GM12878 (cell line): Measurements from ENCODE around the gene GREB1.

Experiments
- BHLHE40 ChIP-seq, 2 experiments: fragments of 450-650 bp in 1 of 2; IDR thresholded peaks; 2 replicates each; pipeline ENCODE4 v1.6.1; 2011 to 2017; ENCODE audit warnings: low read depth in 2 of 2, borderline replicate concordance in 1 of 2, improper control_type of control experiment in 1 of 2, low read length in 1 of 2, mild to moderate bottlenecking in 1 of 2
- NFYB ChIP-seq: IDR thresholded peaks from 2 replicates; pipeline ENCODE4 v1.6.1; 2011; ENCODE audit warnings: low read depth, mild to moderate bottlenecking, low read length, improper control_type of control experiment, moderate library complexity; ENCODE audit not compliant: insufficient read depth
- NR2C2 ChIP-seq: IDR thresholded peaks from 2 replicates; pipeline ENCODE4 v1.6.1; 2011; ENCODE audit warnings: borderline replicate concordance, low read depth; ENCODE audit not compliant: control insufficient read depth, insufficient read length
- POLR2A ChIP-seq: IDR thresholded peaks from 2 replicates; pipeline ENCODE4 v1.6.1; 2011; ENCODE audit warnings: low read depth, mild to moderate bottlenecking, low read length
- SREBF1 ChIP-seq: IDR thresholded peaks from 2 replicates; pipeline ENCODE4 v1.6.1; 2012; ENCODE audit warnings: mild to moderate bottlenecking, low read length
- ZNF274 ChIP-seq: IDR thresholded peaks from one replicate; pipeline ENCODE4 v1.8.0; 2011; ENCODE audit not compliant: insufficient read length, insufficient read depth
- TF ChIP-seq, protein P1 (sequence below), 3 experiments: IDR thresholded peaks in 2 of 3; conservative IDR thresholded peaks in 1 of 3; 2 replicates each; pipeline ENCODE4 v1.5.1; 2011; ENCODE audit warnings: low read depth in 3 of 3, low read length in 3 of 3, mild to moderate bottlenecking in 3 of 3, control low read depth in 2 of 3, moderate library complexity in 2 of 3, inconsistent platforms in 1 of 3, mixed read lengths in 1 of 3; ENCODE audit not compliant: control insufficient read depth in 2 of 3, insufficient read depth in 1 of 3; ENCODE audit errors: extremely low read depth in 1 of 3
- TF ChIP-seq, protein P2 (sequence below): fragments of 450-650 bp; formaldehyde crosslinking; IDR thresholded peaks from 2 replicates; pipeline ENCODE4 v1.5.0; 2022; ENCODE audit warnings: mild to moderate bottlenecking, missing genetic modification characterization

DNA sequence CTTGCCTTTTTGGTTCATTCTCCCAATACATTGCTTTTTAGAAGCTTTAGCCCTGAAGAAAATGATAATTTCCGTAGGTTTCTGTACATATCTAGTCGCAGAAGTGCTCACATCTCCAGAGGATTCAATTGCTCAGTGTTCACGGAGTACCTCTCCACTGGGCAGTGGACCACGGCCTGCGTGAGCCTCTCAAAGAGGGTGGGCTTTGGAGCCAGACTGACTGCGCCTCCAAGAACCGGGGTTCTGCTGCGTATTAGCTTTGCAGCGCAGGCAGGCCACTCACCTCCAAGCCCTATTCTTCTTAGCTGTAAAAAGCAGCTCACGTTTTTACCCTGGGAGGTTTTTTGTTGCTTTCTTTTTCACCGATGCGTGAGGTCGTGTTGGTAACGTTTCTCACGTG, 100.7 kb downstream of the GREB1 start:
- TF ChIP-seq POLR2A, result no peak
- no peak for TF ChIP-seq NR2C2
- TF ChIP-seq, protein P1, sequence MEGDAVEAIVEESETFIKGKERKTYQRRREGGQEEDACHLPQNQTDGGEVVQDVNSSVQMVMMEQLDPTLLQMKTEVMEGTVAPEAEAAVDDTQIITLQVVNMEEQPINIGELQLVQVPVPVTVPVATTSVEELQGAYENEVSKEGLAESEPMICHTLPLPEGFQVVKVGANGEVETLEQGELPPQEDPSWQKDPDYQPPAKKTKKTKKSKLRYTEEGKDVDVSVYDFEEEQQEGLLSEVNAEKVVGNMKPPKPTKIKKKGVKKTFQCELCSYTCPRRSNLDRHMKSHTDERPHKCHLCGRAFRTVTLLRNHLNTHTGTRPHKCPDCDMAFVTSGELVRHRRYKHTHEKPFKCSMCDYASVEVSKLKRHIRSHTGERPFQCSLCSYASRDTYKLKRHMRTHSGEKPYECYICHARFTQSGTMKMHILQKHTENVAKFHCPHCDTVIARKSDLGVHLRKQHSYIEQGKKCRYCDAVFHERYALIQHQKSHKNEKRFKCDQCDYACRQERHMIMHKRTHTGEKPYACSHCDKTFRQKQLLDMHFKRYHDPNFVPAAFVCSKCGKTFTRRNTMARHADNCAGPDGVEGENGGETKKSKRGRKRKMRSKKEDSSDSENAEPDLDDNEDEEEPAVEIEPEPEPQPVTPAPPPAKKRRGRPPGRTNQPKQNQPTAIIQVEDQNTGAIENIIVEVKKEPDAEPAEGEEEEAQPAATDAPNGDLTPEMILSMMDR (IDR thresholded peaks at IDR 0.05 in 2 of 3, conservative IDR thresholded peaks at IDR 0.05 in 1 of 3; ENCODE audit: control insufficient read depth in 2 of 3, extremely low read depth in 1 of 3, insufficient read depth in 1 of 3, low read depth in 3 of 3, low read length in 3 of 3), result no peak
- no peak for TF ChIP-seq NFYB
- TF ChIP-seq, protein P2, sequence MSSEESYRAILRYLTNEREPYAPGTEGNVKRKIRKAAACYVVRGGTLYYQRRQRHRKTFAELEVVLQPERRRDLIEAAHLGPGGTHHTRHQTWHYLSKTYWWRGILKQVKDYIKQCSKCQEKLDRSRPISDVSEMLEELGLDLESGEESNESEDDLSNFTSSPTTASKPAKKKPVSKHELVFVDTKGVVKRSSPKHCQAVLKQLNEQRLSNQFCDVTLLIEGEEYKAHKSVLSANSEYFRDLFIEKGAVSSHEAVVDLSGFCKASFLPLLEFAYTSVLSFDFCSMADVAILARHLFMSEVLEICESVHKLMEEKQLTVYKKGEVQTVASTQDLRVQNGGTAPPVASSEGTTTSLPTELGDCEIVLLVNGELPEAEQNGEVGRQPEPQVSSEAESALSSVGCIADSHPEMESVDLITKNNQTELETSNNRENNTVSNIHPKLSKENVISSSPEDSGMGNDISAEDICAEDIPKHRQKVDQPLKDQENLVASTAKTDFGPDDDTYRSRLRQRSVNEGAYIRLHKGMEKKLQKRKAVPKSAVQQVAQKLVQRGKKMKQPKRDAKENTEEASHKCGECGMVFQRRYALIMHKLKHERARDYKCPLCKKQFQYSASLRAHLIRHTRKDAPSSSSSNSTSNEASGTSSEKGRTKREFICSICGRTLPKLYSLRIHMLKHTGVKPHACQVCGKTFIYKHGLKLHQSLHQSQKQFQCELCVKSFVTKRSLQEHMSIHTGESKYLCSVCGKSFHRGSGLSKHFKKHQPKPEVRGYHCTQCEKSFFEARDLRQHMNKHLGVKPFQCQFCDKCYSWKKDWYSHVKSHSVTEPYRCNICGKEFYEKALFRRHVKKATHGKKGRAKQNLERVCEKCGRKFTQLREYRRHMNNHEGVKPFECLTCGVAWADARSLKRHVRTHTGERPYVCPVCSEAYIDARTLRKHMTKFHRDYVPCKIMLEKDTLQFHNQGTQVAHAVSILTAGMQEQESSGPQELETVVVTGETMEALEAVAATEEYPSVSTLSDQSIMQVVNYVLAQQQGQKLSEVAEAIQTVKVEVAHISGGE (CRISPR knock-in tag), result no peak
- TF ChIP-seq BHLHE40 (IDR thresholded peaks at IDR 0.05; ENCODE audit: borderline replicate concordance in 1 of 2, low read depth in 2 of 2, low read length in 1 of 2), result no peak
- TF ChIP-seq ZNF274, result no peak
- no peak for TF ChIP-seq SREBF1
